Astrocyte (in vitro differentiated cells and primary cell): ENCODE data around the gene TREML2. TPM values are rescaled to one million over a fixed set of nuclear protein-coding genes. Genes with fewer than 3 reads are reported as not detected.

ENCODE experiments used
- DNase-seq: peaks from one replicate; pipeline ENCODE4 v3.0.0-alpha.2; 2010; ENCODE audit warnings: low read depth
- FAIRE-seq: peaks from 2 replicates; lab custom pipeline; 2011; peaks lifted over from hg19 to GRCh38; lab: Jason Lieb, UNC
- H2AFZ ChIP-seq: 2 replicates; pipeline ENCODE4 v1.6.0; 2012; ENCODE audit warnings: low read depth, low read length, inconsistent platforms
- H3K27ac ChIP-seq: 2 replicates; pipeline ENCODE4 v1.5.1; 2011; ENCODE audit warnings: low read depth, low read length, inconsistent platforms
- H3K27me3 ChIP-seq: 2 replicates; pipeline ENCODE4 v1.6.0; 2011; ENCODE audit warnings: low read length, inconsistent platforms; ENCODE audit not compliant: insufficient read depth
- H3K36me3 ChIP-seq: 2 replicates; pipeline ENCODE4 v1.5.1; 2011; ENCODE audit warnings: low read length, inconsistent platforms; ENCODE audit not compliant: insufficient read depth
- H3K4me1 ChIP-seq: 2 replicates; pipeline ENCODE4 v1.5.1; 2011; ENCODE audit warnings: low read length, inconsistent platforms; ENCODE audit not compliant: insufficient read depth
- H3K4me2 ChIP-seq: 2 replicates; pipeline ENCODE4 v1.6.0; 2012; ENCODE audit warnings: low read length, inconsistent platforms
- H3K4me3 ChIP-seq: 2 replicates; pipeline ENCODE4 v1.5.1; 2011; ENCODE audit warnings: low read depth, mild to moderate bottlenecking, low read length, inconsistent platforms; ENCODE audit not compliant: insufficient read depth
- H3K79me2 ChIP-seq: 2 replicates; pipeline ENCODE4 v1.6.0; 2012; ENCODE audit warnings: mild to moderate bottlenecking, low read length, inconsistent platforms; ENCODE audit not compliant: insufficient read depth
- H3K9ac ChIP-seq: 2 replicates; pipeline ENCODE4 v1.6.0; 2012; ENCODE audit warnings: mild to moderate bottlenecking, low read length, inconsistent platforms
- H3K9me3 ChIP-seq: 2 replicates; pipeline ENCODE4 v1.5.1; 2012; ENCODE audit warnings: low read depth, mild to moderate bottlenecking, low read length, inconsistent platforms; ENCODE audit not compliant: insufficient read depth
- H4K20me1 ChIP-seq: 2 replicates; pipeline ENCODE4 v1.6.0; 2012; ENCODE audit warnings: low read length, inconsistent platforms; ENCODE audit not compliant: insufficient read depth
- H3K27ac Mint-ChIP-seq: one replicate; pipeline ENCODE4 v1.8.0; 2021; ENCODE audit warnings: mild to moderate bottlenecking, mixed read lengths; ENCODE audit not compliant: unreplicated experiment
- H3K27me3 Mint-ChIP-seq: one replicate; pipeline ENCODE4 v1.8.0; 2021; ENCODE audit warnings: low read depth, mixed read lengths; ENCODE audit not compliant: unreplicated experiment
- H3K36me3 Mint-ChIP-seq: one replicate; pipeline ENCODE4 v1.8.0; 2021; ENCODE audit warnings: low read depth, mixed read lengths; ENCODE audit not compliant: unreplicated experiment
- H3K4me1 Mint-ChIP-seq: one replicate; pipeline ENCODE4 v1.8.0; 2021; ENCODE audit warnings: low read depth, mixed read lengths; ENCODE audit not compliant: unreplicated experiment
- H3K4me3 Mint-ChIP-seq: one replicate; pipeline ENCODE4 v1.8.0; 2021; ENCODE audit warnings: mild to moderate bottlenecking, moderate library complexity, mixed read lengths; ENCODE audit not compliant: unreplicated experiment
- H3K9me3 Mint-ChIP-seq: one replicate; pipeline ENCODE4 v1.8.0; 2021; ENCODE audit warnings: mild to moderate bottlenecking, mixed read lengths; ENCODE audit not compliant: unreplicated experiment
- EZH2 ChIP-seq: IDR thresholded peaks from 2 replicates; pipeline ENCODE4 v1.6.1; 2012; ENCODE audit warnings: mild to moderate bottlenecking, low read length, inconsistent platforms; ENCODE audit not compliant: insufficient read depth
- total RNA-seq: library from RNA; stranded (reverse); gene quantifications from 2 replicates; pipeline ENCODE4 v1.2.1, GENCODE V29; 2021
- TF ChIP-seq, protein P1 (sequence below): IDR thresholded peaks from 2 replicates; pipeline ENCODE4 v1.5.1; 2011; ENCODE audit warnings: low read depth, mild to moderate bottlenecking, inconsistent platforms, low read length, moderate library complexity; ENCODE audit not compliant: insufficient read depth

TREML2 gene
- total RNA-seq, 1 donor from 2014 or later = not detected

DNA sequence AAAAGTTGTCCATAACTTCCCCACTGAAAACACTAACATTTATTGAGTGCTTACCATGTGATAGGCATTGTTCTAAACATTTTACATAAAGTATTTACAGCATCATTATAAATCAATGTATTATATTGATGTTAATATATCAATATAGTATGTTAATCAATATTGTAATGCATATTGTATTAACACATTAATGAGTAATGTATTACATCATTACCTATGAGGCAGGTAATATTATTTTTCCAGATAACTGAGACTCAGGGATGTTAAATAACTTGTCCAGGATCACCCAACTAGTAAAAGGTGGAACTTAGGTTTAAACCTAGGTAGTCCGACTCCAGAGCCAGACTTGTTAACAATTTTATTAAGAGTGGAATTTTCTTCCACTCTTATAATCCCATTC lies 25.9 kb downstream of the TREML2 start:
- Mint-ChIP-seq H3K4me1 (no peaks in the 10 kb centered on the region), H3K9me3 (peaks cover 3% of the 10 kb centered on the region), H3K4me3 (no peak overlapping the region), H3K27me3 (peaks cover 19% of the 10 kb centered on the region), H3K36me3 (no peaks in the 10 kb centered on the region), H3K27ac (no peak overlapping the region)
- no peak overlapping the region for H3K4me3 ChIP-seq
- no peak for TF ChIP-seq EZH2
- TF ChIP-seq, protein P1, sequence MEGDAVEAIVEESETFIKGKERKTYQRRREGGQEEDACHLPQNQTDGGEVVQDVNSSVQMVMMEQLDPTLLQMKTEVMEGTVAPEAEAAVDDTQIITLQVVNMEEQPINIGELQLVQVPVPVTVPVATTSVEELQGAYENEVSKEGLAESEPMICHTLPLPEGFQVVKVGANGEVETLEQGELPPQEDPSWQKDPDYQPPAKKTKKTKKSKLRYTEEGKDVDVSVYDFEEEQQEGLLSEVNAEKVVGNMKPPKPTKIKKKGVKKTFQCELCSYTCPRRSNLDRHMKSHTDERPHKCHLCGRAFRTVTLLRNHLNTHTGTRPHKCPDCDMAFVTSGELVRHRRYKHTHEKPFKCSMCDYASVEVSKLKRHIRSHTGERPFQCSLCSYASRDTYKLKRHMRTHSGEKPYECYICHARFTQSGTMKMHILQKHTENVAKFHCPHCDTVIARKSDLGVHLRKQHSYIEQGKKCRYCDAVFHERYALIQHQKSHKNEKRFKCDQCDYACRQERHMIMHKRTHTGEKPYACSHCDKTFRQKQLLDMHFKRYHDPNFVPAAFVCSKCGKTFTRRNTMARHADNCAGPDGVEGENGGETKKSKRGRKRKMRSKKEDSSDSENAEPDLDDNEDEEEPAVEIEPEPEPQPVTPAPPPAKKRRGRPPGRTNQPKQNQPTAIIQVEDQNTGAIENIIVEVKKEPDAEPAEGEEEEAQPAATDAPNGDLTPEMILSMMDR = no peak
- H3K9me3 ChIP-seq = no peaks in the 10 kb centered on the region
- no peak overlapping the region for H3K4me2 ChIP-seq
- no peak overlapping the region for H2AFZ ChIP-seq
- no peaks in the 10 kb centered on the region for H3K79me2 ChIP-seq
- no peak overlapping the region for H3K9ac ChIP-seq
- FAIRE-seq = no peak
- H3K27me3 ChIP-seq = peaks cover 4% of the 10 kb centered on the region
- no peaks in the 10 kb centered on the region for H4K20me1 ChIP-seq
- no peaks in the 10 kb centered on the region for H3K4me1 ChIP-seq
- DNase-seq = no peak
- no peak overlapping the region for H3K27ac ChIP-seq
- H3K36me3 ChIP-seq = no peaks in the 10 kb centered on the region

DNA sequence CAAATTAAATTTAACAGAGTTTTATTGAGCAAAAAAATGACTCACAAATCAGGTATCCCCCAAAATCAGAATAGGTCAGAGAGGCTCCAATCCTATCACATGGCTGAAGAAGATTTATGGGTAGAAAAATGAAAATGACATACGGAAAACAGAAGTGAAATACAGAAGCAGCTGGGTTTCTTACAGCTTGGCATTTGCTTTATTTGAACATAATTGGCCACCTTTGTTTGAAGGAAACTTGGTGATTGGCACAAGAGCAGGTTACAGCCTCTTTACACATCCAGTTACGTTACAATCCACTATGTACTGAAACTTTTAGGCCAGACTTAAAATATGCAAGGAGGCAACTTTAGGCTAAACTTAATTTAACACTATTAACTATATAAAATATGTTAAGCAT lies 26.3 kb downstream of the TREML2 start:
- H3K9ac ChIP-seq = no peak overlapping the region
- H3K4me1 ChIP-seq = no peaks in the 10 kb centered on the region
- FAIRE-seq (no peak), DNase-seq (no peak)
- H3K27me3 ChIP-seq = peaks cover 4% of the 10 kb centered on the region
- no peak overlapping the region for H3K4me3 Mint-ChIP-seq
- TF ChIP-seq, protein P1 = no peak
- no peak for TF ChIP-seq EZH2
- no peaks in the 10 kb centered on the region for H3K4me1 Mint-ChIP-seq
- no peak overlapping the region for H3K27ac Mint-ChIP-seq
- H3K9me3 ChIP-seq = no peaks in the 10 kb centered on the region
- peaks cover 3% of the 10 kb centered on the region for H3K9me3 Mint-ChIP-seq
- no peak overlapping the region for H2AFZ ChIP-seq
- H3K27ac ChIP-seq = no peak overlapping the region
- H3K27me3 Mint-ChIP-seq = peaks cover 19% of the 10 kb centered on the region
- no peaks in the 10 kb centered on the region for H3K36me3 Mint-ChIP-seq
- H3K79me2 ChIP-seq = no peaks in the 10 kb centered on the region
- no peaks in the 10 kb centered on the region for H4K20me1 ChIP-seq
- H3K36me3 ChIP-seq = no peaks in the 10 kb centered on the region
- H3K4me3 ChIP-seq = no peak overlapping the region
- no peak overlapping the region for H3K4me2 ChIP-seq

DNA sequence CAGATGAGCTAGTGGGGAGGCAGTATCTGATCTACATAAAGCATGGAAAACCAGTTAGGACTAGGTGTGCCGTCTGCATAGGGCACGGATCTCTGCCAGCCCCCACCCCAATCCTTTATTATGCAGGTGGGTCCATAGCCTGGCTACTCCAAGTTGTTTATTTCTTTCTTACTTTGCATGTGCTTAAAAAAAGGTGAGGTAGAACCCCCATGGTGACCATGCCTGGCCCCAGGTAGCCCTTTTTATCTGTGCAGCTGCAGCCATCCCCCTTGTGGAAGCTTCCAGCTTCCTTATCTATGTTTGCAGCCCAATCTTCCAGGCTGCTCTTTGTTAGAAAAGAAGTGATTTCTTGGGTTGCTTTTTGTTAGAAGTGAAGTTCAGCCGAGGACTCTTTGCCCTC lies 29.0 kb downstream of the TREML2 start:
- no peak overlapping the region for H2AFZ ChIP-seq
- H3K27ac ChIP-seq = no peak overlapping the region
- peaks cover 2% of the 10 kb centered on the region for H3K27me3 ChIP-seq
- Mint-ChIP-seq H3K4me1 (no peaks in the 10 kb centered on the region), H3K36me3 (no peaks in the 10 kb centered on the region), H3K27me3 (peaks cover 20% of the 10 kb centered on the region), H3K4me3 (no peak overlapping the region), H3K9me3 (peaks cover 3% of the 10 kb centered on the region), H3K27ac (no peak overlapping the region)
- H3K9me3 ChIP-seq = no peaks in the 10 kb centered on the region
- no peaks in the 10 kb centered on the region for H4K20me1 ChIP-seq
- H3K79me2 ChIP-seq = no peaks in the 10 kb centered on the region
- H3K4me3 ChIP-seq = no peak overlapping the region
- no peaks in the 10 kb centered on the region for H3K4me1 ChIP-seq
- H3K9ac ChIP-seq = no peak overlapping the region
- H3K4me2 ChIP-seq = no peak overlapping the region
- TF ChIP-seq, protein P1 = no peak
- TF ChIP-seq EZH2 = no peak
- no peaks in the 10 kb centered on the region for H3K36me3 ChIP-seq
- no peak for DNase-seq
- FAIRE-seq = no peak
